ENCODE data around the gene SMYD2.

The SMYD2 gene

DNA sequence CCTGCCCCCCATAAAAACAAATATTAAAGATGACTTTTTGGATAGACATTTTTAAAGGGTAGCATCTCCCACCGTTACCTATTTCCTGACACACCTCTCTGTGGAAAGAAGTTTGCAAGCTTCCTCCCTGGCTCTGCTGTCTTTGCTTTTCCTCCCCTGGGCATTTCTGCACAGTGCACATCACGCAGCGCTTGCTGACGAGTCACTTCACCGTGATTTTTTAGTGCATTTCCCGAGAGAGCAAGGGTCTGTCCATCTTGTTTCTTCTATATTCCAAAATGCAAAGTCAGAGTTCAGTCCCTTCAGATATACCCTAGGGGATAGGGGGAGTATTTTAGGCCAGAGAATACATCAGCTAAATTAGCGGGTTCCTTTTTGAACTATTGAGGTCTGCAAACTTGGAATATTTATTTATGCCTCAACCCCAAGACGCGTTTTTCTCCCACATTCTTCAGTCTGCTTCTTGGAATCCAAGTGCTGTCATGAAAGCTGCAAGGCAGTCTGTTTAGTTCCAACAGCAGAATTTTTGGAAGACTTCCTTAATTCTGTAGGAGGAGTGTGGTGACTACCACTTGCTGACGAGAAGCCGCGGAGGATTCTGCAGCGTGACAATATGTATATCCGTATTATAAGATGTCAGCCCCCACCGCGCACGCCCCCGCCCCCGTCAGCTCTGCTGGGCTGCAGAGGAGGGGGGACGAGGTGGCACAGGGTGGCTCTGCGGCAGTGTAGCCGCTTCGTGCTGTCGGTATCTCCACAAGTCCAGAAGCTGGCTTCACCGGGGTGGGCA, 22.4 kb downstream of the SMYD2 start:
- no peak for DNase-seq

DNA sequence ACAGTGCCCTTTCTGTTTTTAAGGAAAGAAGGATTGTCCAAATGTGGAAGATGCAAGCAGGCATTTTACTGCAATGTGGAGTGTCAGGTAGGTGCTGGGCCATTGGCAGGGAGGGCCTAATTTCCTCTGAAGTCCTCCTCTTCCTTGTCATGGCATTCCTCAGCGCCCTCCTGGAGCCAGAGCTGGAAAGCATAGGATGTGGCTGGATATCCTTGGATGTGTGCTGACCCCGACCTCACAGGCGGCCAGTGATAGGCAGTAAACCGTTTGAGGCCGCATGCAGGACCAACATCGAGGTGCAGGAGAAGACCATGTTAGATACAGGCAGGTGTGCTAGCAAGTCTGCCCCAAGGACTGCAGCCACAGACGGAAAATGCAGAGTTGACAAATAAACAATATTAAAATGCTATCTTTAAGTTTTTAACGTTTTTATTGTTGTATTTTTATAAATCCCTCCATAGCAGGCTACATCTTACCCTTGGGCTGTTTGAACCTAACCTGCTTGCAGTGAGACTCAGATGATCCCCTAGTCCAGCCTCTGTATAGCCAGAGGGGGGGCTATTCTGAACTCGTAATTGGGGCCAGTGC, 24.3 kb downstream of the SMYD2 start:
- DNase-seq = no peak

DNA sequence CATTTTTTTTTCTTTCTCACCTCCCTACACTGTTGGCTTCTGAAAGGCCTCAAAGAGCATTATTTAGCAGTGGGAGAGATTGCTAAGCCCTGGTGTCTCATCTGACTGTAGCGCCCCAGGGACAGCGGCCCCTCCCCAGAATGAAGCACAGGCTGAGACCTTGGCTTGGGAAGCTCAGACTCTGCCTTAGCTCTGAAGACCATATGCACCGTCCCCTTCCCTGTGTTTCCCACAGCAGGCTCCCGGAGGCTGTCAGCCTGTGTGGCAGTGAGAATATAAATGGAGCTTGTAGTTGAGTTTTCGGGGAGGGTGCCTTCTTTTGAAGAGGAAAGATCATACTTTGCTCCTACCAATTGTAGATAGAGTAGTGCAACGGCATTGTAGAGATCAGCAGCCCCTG, 25.3 kb downstream of the SMYD2 start:
- no peak for DNase-seq

DNA sequence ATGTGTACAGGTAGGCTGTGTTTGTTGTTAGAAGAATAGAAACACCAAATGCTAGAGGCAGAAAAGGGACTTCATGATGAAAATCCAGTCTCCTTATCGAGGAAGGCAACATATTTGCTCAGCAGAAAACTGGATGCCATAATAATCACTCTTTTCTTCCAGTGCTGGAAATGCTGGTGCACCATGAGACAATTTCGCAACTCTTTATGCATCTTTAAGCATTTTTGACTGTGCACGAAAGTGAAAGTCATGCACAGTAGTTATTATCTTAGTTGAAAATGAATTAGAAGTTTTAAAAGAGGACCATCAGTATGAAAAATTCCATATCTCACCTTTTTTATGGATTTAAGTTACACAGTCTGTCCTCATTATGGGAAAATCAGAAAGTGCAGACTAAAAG, 29.1 kb downstream of the SMYD2 start:
- no peak for DNase-seq

GRCh38 chr1:214310777-214311690, 30.1 kb downstream of the SMYD2 start:
- DNase-seq = no peak

DNA sequence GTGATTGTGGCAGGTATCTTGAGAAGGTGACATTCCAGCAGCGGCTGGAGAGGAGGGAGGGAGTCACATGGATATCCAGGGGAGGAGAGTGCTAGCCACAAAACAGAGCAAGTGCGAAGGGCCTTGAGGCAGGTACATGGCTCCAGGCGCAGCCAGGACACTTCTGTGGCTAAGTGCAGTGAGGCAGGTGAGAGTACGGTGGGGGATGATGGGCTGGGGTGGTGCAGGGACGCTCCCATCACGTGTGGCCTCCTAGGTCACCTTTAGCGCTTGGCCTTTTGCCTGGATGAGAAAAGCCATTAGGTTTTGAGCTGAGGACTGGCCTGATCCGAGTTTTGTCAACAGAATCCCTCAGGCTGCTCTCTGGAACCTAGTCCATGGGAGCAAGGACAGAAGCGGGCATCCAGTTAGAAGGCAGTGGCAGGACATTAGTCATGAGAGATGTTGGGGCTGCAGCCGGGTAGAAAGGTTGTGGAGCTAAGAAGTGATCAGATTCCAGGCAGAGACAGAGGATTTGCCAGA, 31.6 kb downstream of the SMYD2 start:
- DNase-seq = no peak

DNA sequence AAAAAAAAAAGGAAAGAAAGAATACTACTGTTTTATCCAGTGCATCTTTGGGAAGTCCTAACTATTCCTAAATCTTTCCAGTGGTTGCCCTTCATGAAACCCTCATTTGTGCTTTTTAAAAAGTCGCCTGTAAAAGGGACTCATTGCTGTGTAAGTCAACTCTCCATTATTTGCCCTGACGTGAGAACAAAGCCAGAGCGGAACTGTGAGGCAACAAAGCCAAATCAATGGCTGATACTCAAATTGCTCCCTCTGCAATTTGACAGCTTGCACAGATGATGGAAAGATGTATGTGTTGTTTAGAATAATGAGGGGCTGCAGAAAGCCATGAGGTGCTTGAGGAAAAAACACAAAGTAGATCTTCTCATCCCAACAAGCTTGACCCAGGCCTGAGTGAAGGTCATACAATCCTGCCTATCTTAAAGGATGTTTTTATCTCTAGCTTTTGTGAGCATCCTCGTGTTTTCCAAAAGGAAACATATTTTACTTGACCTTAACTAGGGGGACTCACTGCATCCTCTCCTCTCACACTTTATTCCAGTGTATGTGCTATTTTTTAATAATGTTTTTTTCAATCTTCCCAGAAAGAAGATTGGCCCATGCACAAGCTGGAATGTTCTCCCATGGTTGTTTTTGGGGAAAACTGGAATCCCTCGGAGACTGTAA, 33.4 kb downstream of the SMYD2 start:
- no peak for DNase-seq

DNA sequence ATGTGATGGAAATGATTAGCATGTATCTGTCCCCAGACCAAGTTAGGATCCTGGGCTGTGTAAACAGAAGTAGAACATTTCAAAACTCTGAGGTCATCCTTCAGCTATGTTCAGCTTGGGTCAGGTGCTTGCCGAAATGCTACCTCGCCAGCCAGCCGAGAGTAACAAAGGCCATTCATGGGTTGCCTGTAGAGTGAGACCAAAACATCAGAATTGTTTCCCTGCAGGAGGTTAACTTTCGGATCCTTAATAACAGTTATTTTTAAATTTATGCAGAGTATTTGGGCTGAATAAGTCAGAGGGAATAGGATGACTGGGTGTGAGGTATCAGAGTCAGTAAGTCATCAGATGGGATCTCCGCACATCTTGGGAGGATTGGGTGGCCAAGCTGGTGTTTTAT, 35.6 kb downstream of the SMYD2 start:
- DNase-seq = no peak

- DNase-seq = no peak
Observed at GRCh38 chr1:214317300-214317699, 36.3 kb downstream of the SMYD2 start.

GRCh38 chr1:214317734-214318133, 36.8 kb downstream of the SMYD2 start:
- no peak for DNase-seq

GRCh38 chr1:214318356-214318755, 37.4 kb downstream of the SMYD2 start:
- DNase-seq = no peak

- DNase-seq = no peak
Observed at GRCh38 chr1:214318956-214319736, 38.2 kb downstream of the SMYD2 start.

- DNase-seq = no peak
Observed at GRCh38 chr1:214319938-214320337, 39.0 kb downstream of the SMYD2 start.

DNA sequence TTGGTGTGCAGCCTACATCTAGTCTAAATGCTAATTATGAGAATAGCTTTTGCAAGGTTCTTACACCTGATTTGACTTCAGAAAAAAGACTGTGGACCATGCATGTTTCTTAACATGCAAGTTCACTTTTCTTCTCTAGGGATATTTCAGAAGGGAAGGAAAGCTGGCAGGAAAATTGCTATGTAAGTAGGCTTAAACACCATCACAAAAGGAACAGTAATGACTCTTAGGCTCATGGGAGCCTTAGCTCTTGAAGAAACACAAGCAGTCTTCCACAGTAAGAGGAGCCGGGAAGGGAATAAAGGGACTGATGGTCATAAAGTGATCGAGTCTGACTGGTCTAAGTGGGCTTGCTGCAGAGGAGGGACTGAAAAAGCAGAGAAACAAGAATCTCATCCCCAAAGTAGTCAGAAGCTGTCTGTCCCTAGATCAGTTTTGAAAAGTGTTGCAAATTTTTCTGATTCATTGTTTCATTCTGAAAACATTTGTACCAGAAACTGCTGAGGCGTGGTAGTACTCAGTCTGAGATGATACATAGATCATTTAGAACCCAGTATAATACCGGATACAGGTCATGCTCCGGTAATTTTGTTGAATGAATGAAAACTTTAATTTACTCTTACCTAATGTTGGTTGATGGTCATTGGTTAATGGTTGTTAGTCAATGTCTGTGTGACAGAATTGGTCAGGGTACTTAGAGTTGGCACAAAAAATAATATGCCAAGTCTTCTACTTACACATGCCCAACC, 40.9 kb downstream of the SMYD2 start:
- no peak for DNase-seq

DNA sequence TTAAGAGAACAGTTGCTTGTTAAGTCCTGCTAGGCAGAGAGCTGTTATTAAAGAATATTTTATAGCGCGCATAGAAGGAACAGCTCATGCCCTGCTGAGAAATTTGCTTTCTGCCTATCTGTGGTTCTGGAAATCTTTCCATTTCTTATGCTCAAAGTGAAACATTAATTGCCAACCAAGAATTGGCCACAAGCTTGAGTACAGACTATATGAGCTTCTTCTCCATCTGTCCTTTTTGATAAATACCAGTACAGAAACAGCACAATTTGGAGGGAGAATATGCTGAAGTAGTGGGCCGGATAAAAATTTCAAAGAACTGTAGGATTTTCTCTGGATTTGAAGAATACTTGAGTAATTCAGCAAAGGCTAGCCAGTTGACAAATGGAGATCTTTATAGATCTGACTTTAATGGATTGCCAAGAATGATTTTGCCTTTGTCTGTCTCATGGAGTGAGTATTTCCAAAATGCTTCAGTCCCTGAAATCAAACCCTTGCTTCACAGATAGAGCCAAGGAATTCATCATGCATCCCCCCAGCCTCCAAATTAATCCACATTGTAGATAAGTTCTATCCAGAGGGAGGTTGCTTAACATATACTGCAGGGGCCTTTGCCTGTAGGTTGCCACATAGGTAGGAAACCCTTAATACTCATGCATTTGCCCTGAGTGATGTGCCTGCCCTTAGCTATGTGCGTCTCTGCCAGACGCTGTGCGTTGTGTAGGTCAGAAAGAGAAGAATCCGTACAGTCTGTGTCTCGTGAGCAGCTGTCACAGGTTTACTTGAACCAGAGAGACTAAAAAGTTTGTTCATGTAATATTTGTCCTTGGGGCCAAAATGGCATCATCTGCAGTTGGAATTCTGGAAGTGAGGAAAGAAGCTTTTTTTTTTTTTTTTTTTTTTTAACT, 44.2 kb downstream of the SMYD2 start:
- no peak for DNase-seq

DNA sequence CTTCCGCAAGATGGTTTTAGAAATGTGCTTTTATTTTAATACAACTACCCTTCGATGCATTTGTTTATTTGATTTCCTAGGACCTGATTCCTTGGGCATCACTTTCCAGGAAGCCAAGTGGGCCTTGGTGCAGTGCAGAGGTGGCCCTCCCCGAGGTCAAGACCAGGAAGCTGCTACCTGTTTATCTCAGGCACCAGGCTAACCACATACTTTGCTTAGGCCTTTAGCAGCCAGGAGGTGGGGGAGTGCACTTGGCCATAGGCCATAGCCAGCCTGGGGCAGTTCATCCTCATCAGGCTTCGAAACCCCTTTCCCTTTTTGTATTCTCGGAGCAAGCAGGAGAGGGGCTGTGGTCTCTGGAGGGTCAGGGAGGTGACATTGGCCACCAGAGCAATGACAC, 45.4 kb downstream of the SMYD2 start:
- no peak for DNase-seq

- no peak for DNase-seq
Observed at GRCh38 chr1:214327514-214327913, 46.6 kb downstream of the SMYD2 start.

GRCh38 chr1:214328770-214329469, 48.0 kb downstream of the SMYD2 start:
- peak; percentile 23 for DNase-seq

- no peak for DNase-seq
Observed at GRCh38 chr1:214329470-214330220, 48.7 kb downstream of the SMYD2 start.
